Measurements from ENCODE around the gene IGFBP2. TPM values are rescaled to one million over a fixed set of nuclear protein-coding genes. Genes with fewer than 3 reads are reported as not detected.

The IGFBP2 gene
- total RNA-seq, 2 donors from 2014 or later: 129 to 170 TPM

GRCh38 chr2:216678813-216679657 is 45.8 kb downstream of the IGFBP2 start:
- Histone ChIP-seq H3K27ac (no peak overlapping the region), H3K4me1 (peaks cover 9% of the 10 kb centered on the region), H3K36me3 (replicated peaks in 1 of 2; ENCODE audit: insufficient read depth in 1 of 2, low read depth in 2 of 2) (no peaks in the 10 kb centered on the region), H3K9me3 (no peaks in the 10 kb centered on the region), H3K27me3 (no peaks in the 10 kb centered on the region), H3K4me3 (no peak overlapping the region)
- TF ChIP-seq POLR2A (IDR thresholded peaks at IDR 0.05) (no peak), CTCF (IDR thresholded peaks at IDR 0.05) (no peak)
- ATAC-seq (no peak), DNase-seq (no peak)
- intact Hi-C loops (cut with DNase I): no loop called here
- 77 to 83% methylated on average over 21 of the region's 21 CpGs for WGBS, 2 donors

- Histone ChIP-seq H3K4me1 (peaks cover 9% of the 10 kb centered on the region), H3K27me3 (no peaks in the 10 kb centered on the region), H3K27ac (no peak overlapping the region), H3K36me3 (replicated peaks in 1 of 2; ENCODE audit: insufficient read depth in 1 of 2, low read depth in 2 of 2) (no peaks in the 10 kb centered on the region), H3K4me3 (no peak overlapping the region), H3K9me3 (no peaks in the 10 kb centered on the region)
- DNase-seq (no peak), ATAC-seq (no peak)
- intact Hi-C loops (cut with DNase I): loop anchor here (10.0 kb wide), 1 partner anchor 1035 kb away; no protein-coding TSS in a partner anchor
- 83 to 91% methylated on average over 14 of the region's 14 CpGs for WGBS, 2 donors
- TF ChIP-seq CTCF (IDR thresholded peaks at IDR 0.05): no peak
- no peak for TF ChIP-seq POLR2A (IDR thresholded peaks at IDR 0.05)
Measured at GRCh38 chr2:216679658-216680024, 46.4 kb downstream of the IGFBP2 start.

- intact Hi-C loops (cut with DNase I): loop anchor here (10.0 kb wide), 1 partner anchor 1034 kb away; no protein-coding TSS in a partner anchor
- DNase-seq (no peak), ATAC-seq (no peak)
- WGBS, 2 donors: 73 to 74% methylated on average over 10 of the region's 10 CpGs
- H3K4me3 ChIP-seq: no peak overlapping the region
- no peaks in the 10 kb centered on the region for H3K9me3 ChIP-seq
- no peaks in the 10 kb centered on the region for H3K36me3 ChIP-seq (replicated peaks in 1 of 2; ENCODE audit: insufficient read depth in 1 of 2, low read depth in 2 of 2)
- no peaks in the 10 kb centered on the region for H3K27me3 ChIP-seq
- TF ChIP-seq CTCF (IDR thresholded peaks at IDR 0.05): no peak
- no peak for TF ChIP-seq POLR2A (IDR thresholded peaks at IDR 0.05)
- peaks cover 9% of the 10 kb centered on the region for H3K4me1 ChIP-seq
- no peak overlapping the region for H3K27ac ChIP-seq
Measured at GRCh38 chr2:216680951-216681629, 47.9 kb downstream of the IGFBP2 start.

- no peak for ATAC-seq
- H3K9me3 ChIP-seq: no peaks in the 10 kb centered on the region
- no peak overlapping the region for H3K4me3 ChIP-seq
- no peak overlapping the region for H3K27ac ChIP-seq
- intact Hi-C loops (cut with DNase I): loop anchor here (10.0 kb wide), 1 partner anchor 1033 kb away; no protein-coding TSS in a partner anchor
- no peak for DNase-seq
- no peaks in the 10 kb centered on the region for H3K36me3 ChIP-seq (replicated peaks in 1 of 2; ENCODE audit: insufficient read depth in 1 of 2, low read depth in 2 of 2)
- no peaks in the 10 kb centered on the region for H3K27me3 ChIP-seq
- TF ChIP-seq POLR2A (IDR thresholded peaks at IDR 0.05) (no peak), CTCF (IDR thresholded peaks at IDR 0.05) (no peak)
- H3K4me1 ChIP-seq: peaks cover 9% of the 10 kb centered on the region
- 14 to 37% methylated on average over 2 of the region's 2 CpGs for WGBS, 2 donors
Measured at GRCh38 chr2:216681683-216682082, 48.5 kb downstream of the IGFBP2 start.

Data from body of pancreas (tissue), 4 donors.